ENCODE results near the gene PIK3R5.

The PIK3R5 gene

DNA sequence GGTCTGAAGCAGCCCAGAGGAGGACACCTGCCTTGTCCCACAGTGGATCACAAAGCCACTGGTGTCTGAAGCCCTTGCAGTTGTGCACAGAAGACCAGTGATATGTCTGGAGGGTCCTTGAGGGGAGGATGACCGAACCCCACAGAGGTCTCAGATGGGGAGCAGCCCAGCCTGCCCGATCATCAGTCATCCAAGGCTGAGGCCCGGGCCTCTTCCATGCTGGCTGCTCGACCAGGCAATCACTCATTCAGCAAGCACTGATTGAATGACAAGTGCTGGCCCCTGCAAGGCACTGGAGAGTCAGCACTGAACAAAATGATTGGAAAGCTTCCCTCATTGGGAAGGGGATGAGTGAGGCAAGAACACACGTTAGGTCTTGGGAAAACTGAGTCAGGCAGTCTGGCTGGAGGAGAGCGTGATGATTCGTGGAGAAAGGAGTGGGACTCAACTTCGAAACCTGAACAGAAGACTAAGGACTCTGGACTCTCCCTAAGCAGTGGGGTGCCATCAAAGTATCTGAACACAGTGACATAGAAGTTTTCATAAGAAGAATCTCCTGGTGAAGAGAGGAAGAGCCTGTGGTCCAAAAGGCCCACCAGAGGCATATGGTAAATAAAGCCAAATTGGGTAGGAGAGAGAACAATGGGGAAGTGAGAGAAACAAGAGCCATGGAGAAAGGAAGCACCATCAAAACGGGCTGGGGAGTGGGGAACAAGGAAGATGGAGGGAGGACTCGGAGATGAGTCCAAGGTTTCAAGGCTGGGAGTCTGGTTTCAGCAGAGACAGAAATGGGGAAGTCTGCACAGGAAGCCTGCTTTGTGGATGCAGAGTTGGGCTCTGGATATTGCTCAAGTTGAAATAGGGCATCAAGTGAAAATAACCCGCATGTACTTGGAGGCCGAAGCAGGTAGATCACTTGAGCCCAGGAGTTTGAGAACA, 10.2 kb downstream of the PIK3R5 start:
- in situ Hi-C loops (cut with HindIII; ENCODE audit: low sequenced_read_pairs): loop anchor here (10.0 kb wide), 1 partner anchor 60 kb away; no protein-coding TSS in a partner anchor

DNA sequence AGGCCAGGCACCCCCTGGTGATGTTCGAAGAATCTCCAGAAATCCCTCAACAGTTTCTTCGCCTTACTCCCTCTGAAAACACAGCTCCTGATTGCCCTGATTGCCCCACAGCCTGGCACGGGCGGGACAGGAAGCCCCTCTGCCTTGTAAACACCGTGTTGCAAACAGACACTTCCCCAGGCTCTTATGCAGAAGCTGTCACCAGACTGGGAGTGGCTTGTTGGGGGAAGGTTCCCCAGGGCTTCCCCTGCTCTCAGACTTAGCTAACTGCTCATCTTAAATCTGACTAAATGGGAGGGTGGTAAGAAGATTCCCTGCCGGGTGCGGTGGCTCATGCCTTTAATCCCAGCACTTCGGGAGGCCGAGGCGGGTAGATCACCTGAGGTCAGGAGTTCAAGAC, 11.2 kb downstream of the PIK3R5 start:
- in situ Hi-C loops (cut with HindIII; ENCODE audit: low sequenced_read_pairs): loop anchor here (10.0 kb wide), 1 partner anchor 60 kb away; no protein-coding TSS in a partner anchor

DNA sequence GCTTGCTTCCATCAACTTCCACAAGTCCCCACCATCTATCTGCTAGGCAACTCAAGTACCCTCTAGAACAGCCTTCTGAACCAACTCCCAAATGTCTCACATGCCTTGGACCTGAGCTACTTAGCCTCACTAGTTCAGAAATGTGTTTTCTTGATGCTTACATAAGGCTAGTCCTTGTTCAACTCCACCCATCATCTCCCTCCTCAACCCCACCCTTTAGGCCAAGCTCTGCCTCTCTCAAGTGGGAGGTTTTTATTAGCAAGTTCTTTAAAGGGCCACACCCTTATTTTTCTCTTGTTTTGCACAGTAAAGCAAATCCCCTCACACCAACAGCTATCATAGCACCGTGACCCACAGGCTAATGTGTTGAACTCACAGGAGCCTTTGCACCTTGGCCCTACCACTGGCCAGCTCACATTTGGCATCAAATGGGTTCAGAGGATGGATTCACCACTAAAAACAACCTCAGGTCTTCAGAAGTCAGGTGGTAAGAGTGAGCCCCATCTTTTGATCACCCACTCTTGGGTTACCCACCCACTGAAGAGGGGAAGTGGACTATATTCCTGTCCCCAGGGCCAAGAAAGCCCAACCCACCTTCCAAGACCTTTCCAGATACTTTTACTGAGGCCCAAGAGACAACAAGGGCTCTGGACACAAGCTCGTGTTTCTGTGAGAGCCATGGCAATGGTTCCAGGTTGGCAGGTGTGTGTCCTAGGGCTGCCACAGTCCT, 12.2 kb downstream of the PIK3R5 start:
- in situ Hi-C loops (cut with HindIII; ENCODE audit: low sequenced_read_pairs): loop anchor here (10.0 kb wide), 1 partner anchor 61 kb away; no protein-coding TSS in a partner anchor

DNA sequence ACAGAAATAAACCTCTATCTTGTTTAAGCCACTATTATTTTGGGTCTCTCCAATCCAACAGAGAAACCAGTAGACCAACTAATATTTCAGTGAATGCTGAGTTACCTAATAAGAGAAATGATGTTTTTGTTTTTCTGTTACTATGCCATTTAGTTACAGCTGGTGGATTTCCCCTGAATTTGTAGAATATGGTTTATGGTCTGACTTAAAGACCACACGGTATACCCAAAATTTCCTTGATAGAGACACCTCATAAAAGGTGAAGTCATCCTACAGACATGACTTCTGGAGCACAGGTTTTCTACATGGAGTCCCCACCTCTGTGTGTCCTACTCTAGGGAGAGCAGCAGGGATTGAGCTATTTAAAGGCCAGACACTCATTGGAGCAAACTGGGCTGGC, 13.3 kb downstream of the PIK3R5 start:
- in situ Hi-C loops (cut with HindIII; ENCODE audit: low sequenced_read_pairs): loop anchor here (10.0 kb wide), 1 partner anchor 63 kb away; no protein-coding TSS in a partner anchor

DNA sequence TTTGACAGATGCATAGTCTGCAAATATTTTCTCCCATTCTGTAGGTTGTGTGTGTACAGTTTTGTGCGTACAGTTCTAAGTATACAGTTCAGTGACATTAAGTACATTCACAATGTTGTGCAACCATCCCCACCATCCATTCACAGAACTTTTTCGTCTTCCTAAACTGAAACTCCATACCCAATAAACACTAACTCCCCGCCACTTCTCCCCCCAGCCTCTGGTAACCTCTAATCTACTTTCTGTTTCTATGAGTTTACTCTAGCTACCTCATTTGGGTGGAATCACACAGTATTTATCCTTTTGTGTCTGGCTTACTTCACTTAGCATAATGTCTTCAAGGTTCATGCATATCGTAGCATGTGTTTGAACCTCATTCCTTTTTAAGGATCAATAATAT, 14.3 kb downstream of the PIK3R5 start:
- in situ Hi-C loops (cut with HindIII; ENCODE audit: low sequenced_read_pairs): loop anchor here (10.0 kb wide), 1 partner anchor 64 kb away; no protein-coding TSS in a partner anchor

DNA sequence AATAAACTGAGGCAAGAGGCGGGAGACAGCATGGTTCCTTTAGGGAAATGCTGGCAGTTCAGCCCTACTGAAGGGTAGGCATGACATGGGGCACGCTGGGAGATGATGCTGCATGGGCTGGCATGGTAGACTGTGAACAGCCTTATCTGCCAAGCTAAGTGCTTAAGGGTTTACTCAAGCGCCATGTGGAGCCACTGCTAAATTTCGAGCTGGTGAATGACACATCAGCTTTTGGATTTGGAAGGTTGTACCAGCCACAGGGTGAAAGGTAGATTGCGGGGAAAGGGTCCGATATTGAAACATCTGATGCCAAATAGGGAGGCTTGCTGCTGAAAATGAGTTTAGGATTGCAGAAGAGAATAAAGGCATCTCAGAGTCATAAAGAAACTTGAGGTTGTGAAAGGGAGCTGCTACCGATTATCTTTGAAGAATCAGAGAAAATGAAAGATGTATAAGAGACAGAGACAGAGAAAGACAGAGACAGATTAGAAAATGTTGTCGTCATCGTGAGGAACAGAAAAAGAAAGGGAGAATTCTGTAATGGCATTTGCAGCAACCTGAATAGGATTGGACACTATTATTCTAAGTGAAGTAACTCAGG, 16.3 kb downstream of the PIK3R5 start:
- in situ Hi-C loops (cut with HindIII; ENCODE audit: low sequenced_read_pairs): no loop called here

DNA sequence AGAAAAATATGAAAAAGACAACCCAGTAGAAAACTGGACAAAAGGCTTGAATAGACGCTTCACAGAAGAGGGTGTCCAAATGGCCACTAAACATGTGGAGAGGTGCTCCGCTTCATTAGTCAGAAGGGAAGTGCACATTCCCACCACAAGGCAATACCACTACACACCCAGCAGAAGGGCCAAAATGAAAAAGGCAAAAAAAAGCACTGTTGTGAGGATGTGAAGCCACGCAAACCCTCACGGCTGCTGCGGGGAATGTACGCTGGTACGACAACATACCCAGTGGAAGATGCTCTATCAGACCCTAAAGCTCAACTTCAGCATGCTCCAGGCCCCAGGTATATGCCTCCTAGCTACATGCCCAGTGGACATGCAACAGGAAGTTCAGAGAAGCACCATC, 17.0 kb downstream of the PIK3R5 start:
- in situ Hi-C loops (cut with HindIII; ENCODE audit: low sequenced_read_pairs): no loop called here

DNA sequence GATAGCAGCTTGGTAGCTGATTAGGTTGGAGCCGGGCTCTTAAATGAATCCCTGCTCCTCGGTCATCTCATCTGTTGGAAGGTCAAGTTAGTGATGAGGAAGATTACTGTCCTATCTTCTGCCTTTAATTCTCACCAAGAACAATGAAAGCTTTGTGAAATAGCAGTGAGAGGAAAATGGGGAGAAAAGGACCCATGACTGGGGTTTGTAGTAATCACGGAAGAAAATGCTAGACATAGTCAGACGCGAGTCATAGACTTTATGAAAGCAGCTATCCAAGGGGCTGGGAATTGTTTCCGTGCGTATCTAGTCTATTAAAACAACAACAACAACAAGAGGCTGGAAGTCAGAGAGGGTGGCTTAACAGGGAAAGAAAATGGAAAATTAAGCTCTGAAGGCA, 18.3 kb downstream of the PIK3R5 start:
- in situ Hi-C loops (cut with HindIII; ENCODE audit: low sequenced_read_pairs): no loop called here

DNA sequence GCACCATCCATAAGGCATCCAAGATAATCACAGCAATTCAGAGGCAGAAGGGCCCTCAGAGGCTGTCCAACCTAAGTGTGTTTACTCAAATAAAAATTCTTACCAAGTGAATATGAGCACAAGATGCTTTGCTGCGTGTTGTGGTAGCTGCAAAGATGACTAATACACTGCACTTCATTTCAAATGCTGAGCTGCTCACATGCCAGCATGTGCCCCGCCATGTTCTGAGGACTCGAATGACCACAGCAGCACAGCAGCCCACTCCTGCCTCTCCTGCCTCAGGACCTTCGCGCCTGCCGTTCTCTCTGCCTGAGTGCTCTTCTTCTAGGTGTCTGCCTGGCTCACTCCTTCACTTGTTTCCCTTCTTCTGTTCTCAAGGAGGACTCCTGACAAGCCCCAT, 19.0 kb downstream of the PIK3R5 start:
- in situ Hi-C loops (cut with HindIII; ENCODE audit: low sequenced_read_pairs): no loop called here

DNA sequence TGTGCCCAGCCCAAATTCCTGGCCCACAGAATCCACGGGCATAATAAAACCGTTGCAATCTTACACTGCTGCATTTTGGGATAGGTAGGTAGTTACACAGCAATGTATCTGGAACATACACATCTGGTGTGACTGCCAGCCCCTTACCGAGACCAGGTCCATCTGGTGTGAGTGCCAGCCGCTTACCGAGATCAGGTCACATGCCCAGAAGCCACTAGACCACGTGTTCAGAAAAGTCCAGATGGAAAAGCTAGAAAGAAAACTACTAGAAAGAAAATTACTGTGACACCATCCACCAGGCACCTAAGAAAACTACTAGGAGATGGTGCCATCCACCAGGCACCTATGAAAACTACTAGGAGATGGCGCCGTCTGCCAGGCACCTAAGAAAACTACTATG, 19.4 kb downstream of the PIK3R5 start:
- in situ Hi-C loops (cut with HindIII; ENCODE audit: low sequenced_read_pairs): no loop called here

DNA sequence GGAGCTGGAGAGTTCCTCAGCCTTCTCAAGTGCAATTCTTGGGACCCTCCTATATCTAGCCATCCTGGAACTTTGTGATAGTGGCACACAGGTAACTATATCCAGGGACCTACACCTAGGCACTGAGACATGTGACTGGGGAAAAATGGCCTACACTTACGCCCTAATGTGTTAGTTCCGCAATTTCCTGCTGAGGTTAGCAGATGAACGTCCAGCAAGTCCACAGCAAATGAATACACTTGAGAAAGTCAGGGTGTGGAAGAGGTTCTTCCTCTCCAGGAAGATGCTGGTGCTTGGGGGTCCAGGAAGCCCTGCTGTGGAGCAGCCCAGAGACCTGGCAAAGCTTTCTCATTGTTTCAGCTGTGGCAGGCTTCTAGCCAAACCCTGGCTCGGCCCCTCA, 20.8 kb downstream of the PIK3R5 start:
- in situ Hi-C loops (cut with HindIII; ENCODE audit: low sequenced_read_pairs): no loop called here

DNA sequence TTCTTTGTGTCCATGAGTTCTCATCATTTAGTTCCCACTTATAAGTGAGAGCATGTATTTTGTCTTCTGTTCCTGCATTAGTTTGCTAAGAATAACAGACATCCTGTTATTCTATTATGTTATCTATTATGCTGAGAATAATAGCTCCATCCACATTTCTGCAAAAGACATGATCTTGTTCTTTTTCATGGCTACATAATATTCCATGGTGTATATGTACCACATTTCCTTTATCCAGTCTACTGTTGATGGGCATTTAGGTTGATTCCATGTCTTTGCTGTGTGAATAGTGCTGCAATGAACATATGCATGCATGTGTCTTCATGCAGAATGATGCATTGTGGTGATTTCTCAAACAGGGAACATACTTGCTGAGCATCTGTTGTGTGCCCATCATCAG, 21.4 kb downstream of the PIK3R5 start:
- in situ Hi-C loops (cut with HindIII; ENCODE audit: low sequenced_read_pairs): no loop called here

DNA sequence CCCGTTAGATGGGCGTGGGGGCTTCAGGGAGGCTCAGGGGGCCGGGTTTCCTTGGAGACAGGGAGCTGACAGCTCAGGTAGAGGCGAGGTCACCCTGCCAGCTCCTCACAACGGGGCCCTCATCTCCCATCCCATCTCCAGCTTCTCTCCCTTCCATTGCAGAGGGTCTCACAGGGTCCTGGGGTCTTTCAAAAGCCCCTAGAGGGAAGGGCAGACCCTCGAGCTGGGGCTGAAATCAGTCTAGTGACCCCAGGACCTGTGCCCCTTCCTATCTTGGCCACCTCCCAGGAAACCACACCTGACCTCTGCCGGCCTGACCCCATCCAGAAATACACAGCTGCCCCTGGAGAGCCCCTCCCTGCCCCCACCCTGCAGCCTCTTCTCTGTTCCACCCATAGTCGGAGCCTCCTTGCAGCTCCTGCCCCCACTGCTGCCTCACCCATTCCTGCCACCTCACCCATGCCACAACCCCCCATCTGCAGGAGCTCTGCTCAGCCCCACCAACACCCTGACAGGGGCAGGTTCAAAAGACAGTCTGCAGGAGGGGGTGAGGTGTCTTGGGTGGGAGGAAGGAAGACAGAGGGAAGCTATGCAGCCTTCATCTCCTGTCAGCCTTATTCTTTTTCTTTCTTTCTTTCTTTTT, 23.4 kb downstream of the PIK3R5 start:
- in situ Hi-C loops (cut with HindIII; ENCODE audit: low sequenced_read_pairs): no loop called here

DNA sequence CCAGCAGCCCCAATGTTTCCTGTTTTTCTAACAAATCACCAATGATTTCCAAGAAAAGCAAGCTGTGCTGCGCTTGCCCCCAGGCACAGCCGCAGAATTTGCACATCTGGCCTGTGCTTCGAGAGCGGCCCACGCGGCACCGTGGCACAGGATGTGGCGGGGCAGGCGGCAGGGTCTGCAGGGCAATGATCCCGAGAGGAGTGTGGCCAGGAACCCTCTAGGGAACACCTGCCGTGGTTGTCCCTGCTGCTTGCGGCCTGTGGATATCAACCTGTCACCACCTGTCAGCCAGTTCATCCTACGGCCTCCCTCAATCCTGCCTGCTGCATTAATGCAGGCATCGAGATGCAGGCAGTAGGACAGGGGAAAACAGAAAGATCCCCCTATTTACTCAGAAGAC, 24.0 kb downstream of the PIK3R5 start:
- in situ Hi-C loops (cut with HindIII; ENCODE audit: low sequenced_read_pairs): no loop called here

DNA sequence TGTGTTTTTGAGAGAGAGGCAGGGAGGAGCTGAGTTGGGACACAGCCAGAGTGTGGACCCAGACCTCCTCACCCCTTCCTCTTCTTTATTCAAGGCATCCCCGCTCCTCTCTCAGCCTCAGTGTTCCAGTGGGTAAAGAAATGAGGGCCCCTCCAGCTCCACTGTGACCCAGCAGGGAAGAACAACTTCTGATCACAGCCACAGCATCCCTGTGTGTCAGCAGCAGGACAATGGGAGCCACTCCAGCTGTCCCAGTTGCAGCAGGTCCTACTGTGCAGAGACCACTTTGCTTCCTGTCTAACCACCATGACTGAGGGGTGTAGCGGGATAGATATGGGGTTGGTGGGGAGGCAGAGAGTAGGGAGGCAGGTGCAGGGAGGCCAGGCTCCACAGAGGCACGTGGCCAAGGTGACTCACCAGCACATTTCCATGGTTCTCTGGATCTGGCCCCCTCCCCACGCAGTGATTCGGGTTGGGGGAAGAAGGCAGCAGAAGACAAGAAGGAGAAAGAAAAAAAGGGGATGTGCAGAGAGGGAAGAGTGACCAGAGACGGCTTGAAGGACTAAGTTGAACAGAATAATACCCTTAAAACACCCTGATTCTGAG, 24.5 kb downstream of the PIK3R5 start:
- in situ Hi-C loops (cut with HindIII; ENCODE audit: low sequenced_read_pairs): no loop called here

DNA sequence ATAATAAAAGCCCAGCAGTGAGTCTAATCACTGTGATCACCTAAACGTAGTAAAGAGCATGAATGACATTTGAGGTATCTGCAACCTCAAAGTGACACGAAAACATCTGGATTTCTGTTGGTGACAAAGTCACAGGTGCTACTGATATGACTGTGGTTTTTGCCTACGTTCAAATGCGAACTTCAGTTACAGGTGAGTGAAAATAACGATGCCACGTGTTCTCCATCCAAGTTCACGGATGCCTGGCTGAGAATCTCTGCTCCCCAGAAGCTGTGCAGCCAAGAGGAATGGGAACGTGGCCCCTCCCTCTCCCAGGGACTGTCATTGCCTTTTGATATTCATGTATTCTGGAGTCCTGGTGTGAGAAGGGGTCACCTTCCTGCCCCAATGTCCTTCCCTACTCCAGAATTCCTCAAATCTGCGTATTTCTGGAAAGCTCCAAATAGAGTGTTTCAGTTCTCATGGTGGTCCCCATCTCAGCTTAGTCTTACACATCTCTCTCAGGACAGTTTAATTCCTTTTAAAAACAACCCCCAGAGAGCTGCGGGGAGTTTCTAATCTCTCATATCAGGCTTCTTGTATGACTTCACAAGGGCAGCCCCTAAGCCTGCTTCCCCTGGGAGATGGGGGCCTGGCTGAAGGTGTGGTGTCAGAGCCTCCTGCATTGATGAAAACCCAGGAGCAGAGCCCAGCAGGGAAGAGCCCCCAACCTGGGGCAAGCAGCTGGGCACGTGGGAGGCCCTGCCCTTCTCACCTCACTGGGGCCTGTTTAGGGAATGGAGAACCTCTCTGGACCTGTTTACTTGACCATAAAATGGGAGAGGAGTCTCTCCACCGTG, 25.8 kb downstream of the PIK3R5 start:
- in situ Hi-C loops (cut with HindIII; ENCODE audit: low sequenced_read_pairs): no loop called here

DNA sequence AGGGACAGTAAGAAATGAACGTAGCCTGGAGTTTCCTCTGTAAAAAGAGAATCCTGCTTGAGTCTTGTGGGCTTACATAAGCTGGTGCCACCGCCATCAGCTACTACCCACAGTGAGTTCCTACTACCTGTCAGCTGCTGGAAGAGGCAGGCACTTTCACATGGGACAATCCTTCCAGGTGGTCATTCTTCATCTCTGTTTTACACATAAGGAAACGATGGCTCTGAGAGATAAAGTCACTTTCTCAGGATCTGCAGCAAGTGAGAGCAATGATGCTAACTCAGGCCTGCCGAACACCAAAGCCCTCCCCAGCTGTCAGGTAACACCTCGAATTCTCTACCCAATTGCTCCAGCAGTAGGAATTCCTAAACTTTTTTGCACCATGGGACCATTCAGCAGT, 26.6 kb downstream of the PIK3R5 start:
- in situ Hi-C loops (cut with HindIII; ENCODE audit: low sequenced_read_pairs): no loop called here

DNA sequence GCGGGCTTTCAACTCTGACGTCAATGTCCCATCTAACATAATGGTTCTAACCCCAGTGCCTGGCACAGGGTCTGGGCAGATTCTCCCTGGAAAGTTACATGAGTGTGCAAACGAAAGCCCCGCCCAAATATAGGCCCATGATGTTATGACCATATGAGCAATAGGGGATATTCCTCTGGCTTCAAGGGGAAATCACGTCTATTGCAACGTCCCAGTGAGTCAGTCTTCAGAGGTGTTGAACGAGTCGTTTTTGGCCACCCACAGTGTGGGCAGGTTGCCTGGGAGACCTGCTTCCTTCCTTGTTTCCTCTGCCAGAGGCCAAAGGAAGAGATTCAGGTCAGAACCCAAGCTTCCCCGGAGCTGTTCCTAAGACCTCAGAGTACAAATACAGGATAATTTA, 30.3 kb downstream of the PIK3R5 start:
- in situ Hi-C loops (cut with HindIII; ENCODE audit: low sequenced_read_pairs): no loop called here

DNA sequence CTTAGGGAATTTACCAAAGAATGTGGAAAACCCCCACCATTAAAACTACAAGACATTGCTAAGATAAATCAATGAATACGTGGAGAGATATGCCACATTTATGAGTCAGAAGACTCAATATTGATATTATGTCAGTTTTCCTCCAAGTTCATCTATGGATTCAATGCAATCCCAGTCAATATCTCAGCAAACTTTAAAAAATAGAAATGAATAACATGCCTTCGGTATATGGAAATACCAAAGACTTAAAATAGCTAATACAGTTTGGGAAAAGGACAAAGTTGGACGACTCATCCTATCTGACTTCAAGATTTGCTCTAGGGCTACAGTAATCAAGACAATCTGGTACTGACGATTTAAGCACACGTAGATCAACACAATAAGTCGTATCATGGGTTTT, 31.2 kb downstream of the PIK3R5 start:
- in situ Hi-C loops (cut with HindIII; ENCODE audit: low sequenced_read_pairs): no loop called here

DNA sequence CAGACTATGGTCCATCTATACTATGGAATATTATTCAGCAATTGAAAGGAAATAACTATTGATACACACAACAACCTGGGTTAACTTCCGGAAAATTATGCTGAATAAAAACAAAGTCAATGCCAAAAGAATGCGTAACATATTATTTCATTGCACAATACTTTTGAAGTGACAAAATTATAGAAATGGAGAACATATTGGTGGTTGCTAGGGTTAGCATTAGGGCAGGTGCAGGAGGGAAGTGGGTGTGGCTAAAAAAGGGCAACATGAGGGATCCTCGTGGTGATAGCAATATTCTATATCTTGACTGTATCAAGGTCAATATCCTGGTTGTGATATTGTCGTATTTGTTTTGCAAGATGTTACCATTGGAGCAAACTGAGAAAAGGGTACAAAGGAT, 34.9 kb downstream of the PIK3R5 start:
- in situ Hi-C loops (cut with HindIII; ENCODE audit: low sequenced_read_pairs): no loop called here

Data from DLD1 (cell line).